ENCODE measurements around the gene INPPL1.
A peak's percentile ranks its signal among the peaks of the same experiment; 100 is the strongest.

INPPL1 gene

GRCh38 chr11:72274435-72274834, 49.9 kb downstream of the INPPL1 start:
- no peak for TF ChIP-seq REST (IDR thresholded peaks at IDR 0.05; ENCODE audit: insufficient replicate concordance, low read depth)
- no peak for TF ChIP-seq GABPA (IDR thresholded peaks at IDR 0.05; ENCODE audit: low read depth)
- TF ChIP-seq POLR2AphosphoS5 (IDR thresholded peaks at IDR 0.05; ENCODE audit: low read depth), result no peak
- no peak for TF ChIP-seq CTCF (IDR thresholded peaks at IDR 0.05; ENCODE audit: insufficient read depth, low read length)
- TF ChIP-seq SPI1 (IDR thresholded peaks at IDR 0.05; ENCODE audit: borderline replicate concordance, low read depth), result no peak
- H3K27ac ChIP-seq (replicated peaks), result no peak overlapping the region
- peak in 1 of 2 experiments; percentile 47 for DNase-seq (ENCODE audit: low read depth in 1 of 2, low spot score in 1 of 2)
- H3K4me3 ChIP-seq (replicated peaks; ENCODE audit: insufficient read depth, low read length), result no peak overlapping the region
- H3K27me3 ChIP-seq (ENCODE audit: insufficient read depth, poor library complexity, severe bottlenecking), result no peaks in the 10 kb centered on the region

GRCh38 chr11:72278905-72279304, 54.3 kb downstream of the INPPL1 start:
- Histone ChIP-seq H3K27me3 (ENCODE audit: insufficient read depth, poor library complexity, severe bottlenecking) (no peaks in the 10 kb centered on the region), H3K4me3 (replicated peaks; ENCODE audit: insufficient read depth, low read length) (no peak overlapping the region), H3K27ac (replicated peaks) (no peak overlapping the region)
- TF ChIP-seq CTCF (IDR thresholded peaks at IDR 0.05; ENCODE audit: insufficient read depth, low read length) (no peak), POLR2AphosphoS5 (IDR thresholded peaks at IDR 0.05; ENCODE audit: low read depth) (no peak), GABPA (IDR thresholded peaks at IDR 0.05; ENCODE audit: low read depth) (no peak), SPI1 (IDR thresholded peaks at IDR 0.05; ENCODE audit: borderline replicate concordance, low read depth) (no peak), REST (IDR thresholded peaks at IDR 0.05; ENCODE audit: insufficient replicate concordance, low read depth) (no peak)
- DNase-seq (ENCODE audit: low read depth in 1 of 2, low spot score in 1 of 2), result no peak

- TF ChIP-seq GABPA (IDR thresholded peaks at IDR 0.05; ENCODE audit: low read depth) (no peak), SPI1 (IDR thresholded peaks at IDR 0.05; ENCODE audit: borderline replicate concordance, low read depth) (no peak), CTCF (IDR thresholded peaks at IDR 0.05; ENCODE audit: insufficient read depth, low read length) (no peak), POLR2AphosphoS5 (IDR thresholded peaks at IDR 0.05; ENCODE audit: low read depth) (no peak), REST (IDR thresholded peaks at IDR 0.05; ENCODE audit: insufficient replicate concordance, low read depth) (no peak)
- no peaks in the 10 kb centered on the region for H3K27me3 ChIP-seq (ENCODE audit: insufficient read depth, poor library complexity, severe bottlenecking)
- no peak for DNase-seq (ENCODE audit: low read depth in 1 of 2, low spot score in 1 of 2)
- H3K27ac ChIP-seq (replicated peaks), result no peak overlapping the region
- H3K4me3 ChIP-seq (replicated peaks; ENCODE audit: insufficient read depth, low read length), result no peak overlapping the region
These were observed 55.5 kb downstream of the INPPL1 start for GRCh38 chr11:72280037-72280436.
